Fibroblast of lung (primary cell): Measurements from ENCODE around the gene ERMAP. TPM values are rescaled to one million over a fixed set of nuclear protein-coding genes. Genes with fewer than 3 reads are reported as not detected.
"Not testable (repeated sequence)": the region's sequence is repeated elsewhere in the genome, so short reads cannot be mapped to it uniquely, and the experiment has no call there.

Experiments used
- DNase-seq, 2 donors: peaks; one replicate each; pipeline versions ENCODE4 v3.0.0 to v3.0.0-alpha.2; 2010; ENCODE audit warnings: low read depth in 2 of 2
- H2AFZ ChIP-seq: 2 replicates; pipeline ENCODE4 v1.5.1; 2012; ENCODE audit warnings: low read length, control low read depth, inconsistent platforms
- H3K27ac ChIP-seq: 2 replicates; pipeline ENCODE4 v1.5.1; 2011; ENCODE audit warnings: low read length, control low read depth; ENCODE audit not compliant: insufficient read depth
- H3K27me3 ChIP-seq: 2 replicates; pipeline ENCODE4 v1.5.1; 2011; ENCODE audit warnings: mild to moderate bottlenecking, low read length; ENCODE audit not compliant: control insufficient read depth, insufficient read depth
- H3K36me3 ChIP-seq: 2 replicates; pipeline ENCODE4 v1.5.1; 2011; ENCODE audit warnings: low read length; ENCODE audit not compliant: control insufficient read depth, insufficient read depth
- H3K4me1 ChIP-seq: 2 replicates; pipeline ENCODE4 v1.5.1; 2011; ENCODE audit warnings: low read length; ENCODE audit not compliant: control insufficient read depth, insufficient read depth; ENCODE audit errors: extremely low read depth
- H3K4me2 ChIP-seq: 2 replicates; pipeline ENCODE4 v1.5.1; 2011; ENCODE audit warnings: low read length, control low read depth; ENCODE audit not compliant: insufficient read depth; ENCODE audit errors: extremely low read depth
- H3K4me3 ChIP-seq, 4 experiments: fragments of 200-600 bp in 1 of 4; sonication (generic) in 1 of 4; replicated peaks in 1 of 4; 2 replicates each; pipeline ENCODE4 v1.5.1; 2011 to 2016; ENCODE audit warnings: low read length in 4 of 4, low read depth in 3 of 4, mild to moderate bottlenecking in 3 of 4, control low read depth in 2 of 4, inconsistent platforms in 1 of 4, mixed read lengths in 1 of 4; ENCODE audit not compliant: insufficient read depth in 1 of 4; ENCODE audit errors: control extremely low read depth in 1 of 4
- H3K79me2 ChIP-seq: 2 replicates; pipeline ENCODE4 v1.5.1; 2012; ENCODE audit warnings: mild to moderate bottlenecking, low read length, inconsistent platforms; ENCODE audit not compliant: control insufficient read depth, insufficient read depth
- H3K9ac ChIP-seq: 2 replicates; pipeline ENCODE4 v1.5.1; 2011; ENCODE audit warnings: mild to moderate bottlenecking, low read length, control low read depth; ENCODE audit not compliant: insufficient read depth
- H3K9me3 ChIP-seq: 2 replicates; pipeline ENCODE4 v1.5.1; 2012; ENCODE audit warnings: low read depth, low read length; ENCODE audit not compliant: control insufficient read depth, insufficient read depth
- H4K20me1 ChIP-seq: 2 replicates; pipeline ENCODE4 v1.5.1; 2011; ENCODE audit warnings: low read length; ENCODE audit not compliant: control insufficient read depth, insufficient read depth; ENCODE audit errors: extremely low read depth
- CTCF ChIP-seq, 2 donors: IDR thresholded peaks in 1 of 2; conservative IDR thresholded peaks in 1 of 2; 1 replicate in 1 of 2; 2 replicates in 1 of 2; pipeline ENCODE4 v1.5.1; 2011 to 2012; ENCODE audit warnings: low read length in 2 of 2, control low read depth in 1 of 2, inconsistent platforms in 1 of 2, low read depth in 1 of 2, mild to moderate bottlenecking in 1 of 2
- EZH2 ChIP-seq: IDR thresholded peaks from 2 replicates; pipeline ENCODE4 v1.5.1; 2012; ENCODE audit warnings: low read length, control low read depth, mild to moderate bottlenecking; ENCODE audit errors: missing control alignments
- polyA plus RNA-seq, 2 donors: library from polyadenylated mRNA; depleted of rRNA in 1 of 2; stranded (reverse) in 1 of 2; unstranded in 1 of 2; fragments of >200 nt; gene quantifications; 2 replicates each; pipeline ENCODE4 v1.2.1, GENCODE V29; 2011 to 2012; ENCODE audit warnings: missing spikeins in 1 of 2
- total RNA-seq: library from RNA; depleted of rRNA; stranded (reverse); fragments of >200 nt; gene quantifications from 2 replicates; pipeline ENCODE4 v1.2.1, GENCODE V29; 2014

Gene ERMAP
- total and polyA plus RNA-seq, 2 donors (not counting 1 experiment from before 2014, with no cell fraction given): 19.4 to 37.2 TPM

GRCh38 chr1:42859366-42859765, 42.4 kb downstream of the ERMAP start:
- not testable (repeated sequence) for H3K27me3 ChIP-seq, DNase-seq, H3K4me2 ChIP-seq, H3K27ac ChIP-seq, H3K9me3 ChIP-seq, H3K36me3 ChIP-seq, H2AFZ ChIP-seq, H3K4me3 ChIP-seq, H3K9ac ChIP-seq, H3K4me1 ChIP-seq, H4K20me1 ChIP-seq, H3K79me2 ChIP-seq

- Histone ChIP-seq H3K27me3 (peaks cover 3% of the 10 kb centered on the region), H3K79me2 (no peaks in the 10 kb centered on the region), H3K4me3 (no peak overlapping the region), H3K27ac (no peak overlapping the region), H3K9ac (no peak overlapping the region), H3K4me2 (no peak overlapping the region), H3K9me3 (no peaks in the 10 kb centered on the region), H3K36me3 (no peaks in the 10 kb centered on the region), H2AFZ (no peak overlapping the region), H3K4me1 (no peaks in the 10 kb centered on the region), H4K20me1 (no peaks in the 10 kb centered on the region)
- no peak for DNase-seq
- no peak for TF ChIP-seq EZH2
- no peak for TF ChIP-seq CTCF (conservative IDR thresholded peaks at IDR 0.05 in 1 of 2, IDR thresholded peaks at IDR 0.05 in 1 of 2; ENCODE audit: low read depth in 1 of 2, low read length in 2 of 2)
Observed at GRCh38 chr1:42860339-42861013, 43.6 kb downstream of the ERMAP start.

GRCh38 chr1:42861014-42861399, 44.1 kb downstream of the ERMAP start:
- H3K9me3 ChIP-seq: no peaks in the 10 kb centered on the region
- no peaks in the 10 kb centered on the region for H3K4me1 ChIP-seq
- no peak overlapping the region for H3K4me2 ChIP-seq
- H3K27me3 ChIP-seq: peaks cover 3% of the 10 kb centered on the region
- H3K79me2 ChIP-seq: no peaks in the 10 kb centered on the region
- H3K36me3 ChIP-seq: no peaks in the 10 kb centered on the region
- no peak overlapping the region for H3K9ac ChIP-seq
- H4K20me1 ChIP-seq: no peaks in the 10 kb centered on the region
- no peak for DNase-seq
- no peak overlapping the region for H3K27ac ChIP-seq
- H3K4me3 ChIP-seq: no peak overlapping the region
- no peak overlapping the region for H2AFZ ChIP-seq
- no peak for TF ChIP-seq EZH2
- TF ChIP-seq CTCF (conservative IDR thresholded peaks at IDR 0.05 in 1 of 2, IDR thresholded peaks at IDR 0.05 in 1 of 2; ENCODE audit: low read depth in 1 of 2, low read length in 2 of 2): no peak
